CD4-positive, alpha-beta T cell (primary cell): ENCODE measurements around the gene RNF220. TPM values are rescaled to one million over a fixed set of nuclear protein-coding genes. Genes with fewer than 3 reads are reported as not detected.
A peak's percentile ranks its signal among the peaks of the same experiment; 100 is the strongest.

Source experiments
- ATAC-seq: fragments of 200-7000 bp; cut with Tn5 transposase; one replicate; pipeline ENCODE4 v1.10.0; 2022; ENCODE audit warnings: mild to moderate bottlenecking; ENCODE audit not compliant: poor library complexity
- CTCF ChIA-PET: fragments of 350-600 bp; sonication (Branson Sonifier 250); formaldehyde crosslinking; loops from one replicate; lab custom pipeline; 2021; ENCODE audit warnings: antibody characterized with exemption, inconsistent platforms; lab: Charles Lee
- POLR2A ChIA-PET: fragments of 350-600 bp; sonication (Branson Sonifier 250); formaldehyde crosslinking; loops from one replicate; lab custom pipeline; 2021; ENCODE audit warnings: antibody characterized with exemption, inconsistent platforms; lab: Charles Lee
- DNase-seq, 14 experiments: peaks; one replicate each; pipeline ENCODE4 v3.0.0-alpha.2; 2013 to 2020; ENCODE audit warnings: mixed read lengths in 2 of 14
- H3K27ac ChIP-seq, 2 donors: one replicate each; pipeline versions ENCODE4 v1.5.1 to v1.7.0; 2013; ENCODE audit warnings: low read length in 2 of 2, low read depth in 1 of 2, mild to moderate bottlenecking in 1 of 2
- H3K27me3 ChIP-seq, 2 experiments: 1 replicate in 1 of 2; 2 replicates in 1 of 2; pipeline versions ENCODE4 v1.6.1 to v1.7.0; 2013; ENCODE audit warnings: low read length in 2 of 2, control low read depth in 1 of 2, mild to moderate bottlenecking in 1 of 2, moderate library complexity in 1 of 2; ENCODE audit not compliant: insufficient read depth in 2 of 2, control insufficient read depth in 1 of 2
- H3K36me3 ChIP-seq: one replicate; pipeline ENCODE4 v1.6.1; 2013; ENCODE audit warnings: low read length, control low read depth; ENCODE audit not compliant: insufficient read depth
- H3K4me1 ChIP-seq: one replicate; pipeline ENCODE4 v1.6.1; 2013; ENCODE audit warnings: low read length, control low read depth; ENCODE audit not compliant: insufficient read depth
- H3K4me3 ChIP-seq: one replicate; pipeline ENCODE4 v1.5.1; 2013; ENCODE audit warnings: mild to moderate bottlenecking, low read length, moderate library complexity
- H3K9me3 ChIP-seq, 2 experiments: 1 replicate in 1 of 2; 2 replicates in 1 of 2; pipeline versions ENCODE4 v1.6.1 to v1.7.0; 2013; ENCODE audit warnings: low read length in 2 of 2, mild to moderate bottlenecking in 2 of 2, control low read depth in 1 of 2, moderate library complexity in 1 of 2; ENCODE audit not compliant: control insufficient read depth in 1 of 2, insufficient read depth in 1 of 2
- H3K27ac Mint-ChIP-seq: one replicate; pipeline ENCODE4 v1.8.0; 2020; ENCODE audit warnings: mixed read lengths
- H3K27me3 Mint-ChIP-seq: one replicate; pipeline ENCODE4 v1.8.0; 2021; ENCODE audit warnings: mixed read lengths
- H3K36me3 Mint-ChIP-seq: one replicate; pipeline ENCODE4 v1.8.0; 2021; ENCODE audit warnings: low read depth, mixed read lengths
- H3K4me1 Mint-ChIP-seq: one replicate; pipeline ENCODE4 v1.8.0; 2021; ENCODE audit warnings: low read depth, mixed read lengths
- H3K4me3 Mint-ChIP-seq: one replicate; pipeline ENCODE4 v1.8.0; 2020; ENCODE audit warnings: mild to moderate bottlenecking, mixed read lengths
- H3K9me3 Mint-ChIP-seq: one replicate; pipeline ENCODE4 v1.8.0; 2020; ENCODE audit warnings: mixed read lengths
- CTCF ChIP-seq: fragments of 200-600 bp; IDR thresholded peaks from one replicate; pipeline ENCODE4 v1.8.0; 2022; ENCODE audit warnings: antibody characterized with exemption, mild to moderate bottlenecking
- intact Hi-C, 2 experiments: fragments of 100-400 bp; cut with DNase I in 1 of 2; cut with micrococcal nuclease in 1 of 2; formaldehyde crosslinking; loops; one replicate each; pipeline versions ENCODE4 v1.15.1 to v1.9.0; 2023 to 2025; cut with DNase I, micrococcal nuclease
- total RNA-seq, 174 experiments: library from RNA in 2 of 174; stranded (reverse) in 2 of 174; gene quantifications; one replicate each; pipeline ENCODE4 v1.2.3 and lab custom pipeline; 2021 to 2026

The RNF220 gene
- total RNA-seq, 2 experiments from 2014 or later, result 76.0 to 77.9 TPM

GRCh38 chr1:44625348-44625747, 220.3 kb downstream of the RNF220 start:
- Histone ChIP-seq H3K9me3 (no peaks in the 10 kb centered on the region), H3K27me3 (no peaks in the 10 kb centered on the region), H3K36me3 (no peaks in the 10 kb centered on the region), H3K4me3 (no peak overlapping the region), H3K4me1 (no peaks in the 10 kb centered on the region), H3K27ac (no peak overlapping the region)
- H3K27me3 Mint-ChIP-seq, result no peaks in the 10 kb centered on the region
- ChIA-PET POLR2A (no interaction called here), CTCF (no interaction called here)
- ATAC-seq (no peak), DNase-seq (no peak)
- H3K36me3 Mint-ChIP-seq, result no peaks in the 10 kb centered on the region
- no peak overlapping the region for H3K4me3 Mint-ChIP-seq
- intact Hi-C loops, result no loop called here
- TF ChIP-seq CTCF, result no peak
- H3K9me3 Mint-ChIP-seq, result no peaks in the 10 kb centered on the region
- peaks cover under 1% of the 10 kb centered on the region for H3K4me1 Mint-ChIP-seq
- no peak overlapping the region for H3K27ac Mint-ChIP-seq

GRCh38 chr1:44628962-44629756, 224.1 kb downstream of the RNF220 start:
- Histone ChIP-seq H3K9me3 (no peaks in the 10 kb centered on the region), H3K4me3 (no peak overlapping the region), H3K36me3 (peaks cover 18% of the 10 kb centered on the region), H3K4me1 (peaks cover 25% of the 10 kb centered on the region), H3K27ac (no peak overlapping the region), H3K27me3 (no peaks in the 10 kb centered on the region)
- ATAC-seq (no peak), DNase-seq (no peak)
- POLR2A ChIA-PET, result interaction anchor here (0.8 kb wide), 1 partner anchor 93 kb away, joined by 3 read pairs; no protein-coding TSS in a partner anchor
- Mint-ChIP-seq H3K4me1 (peaks cover 33% of the 10 kb centered on the region), H3K9me3 (no peaks in the 10 kb centered on the region), H3K36me3 (peaks cover 24% of the 10 kb centered on the region), H3K27ac (no peak overlapping the region), H3K4me3 (no peak overlapping the region), H3K27me3 (no peaks in the 10 kb centered on the region)
- intact Hi-C loops, result no loop called here
- TF ChIP-seq CTCF, result no peak
- CTCF ChIA-PET, result interaction anchor here (3.3 kb wide), 1 partner anchor 23 kb away, joined by 9 read pairs; no protein-coding TSS in a partner anchor

- no peaks in the 10 kb centered on the region for H3K27me3 Mint-ChIP-seq
- no peak for ATAC-seq
- CTCF ChIA-PET, result interaction anchor here (3.3 kb wide), 1 partner anchor 22 kb away, joined by 9 read pairs; no protein-coding TSS in a partner anchor
These were observed 225.1 kb downstream of the RNF220 start for GRCh38 chr1:44630116-44630515.

More at GRCh38 chr1:44630116-44630515, 225.1 kb downstream of the RNF220 start:
- intact Hi-C loops, result loop anchor here in 1 of 2 experiments (2.0 to 5.0 kb wide), 7 partner anchors 107 to 862 kb away; partner anchors contain the start of genes B4GALT2, DMAP1, KIF2C and MUTYH
- H3K4me3 Mint-ChIP-seq, result peak overlapping the region; percentile 92
- H3K36me3 ChIP-seq, result peaks cover 26% of the 10 kb centered on the region
- no peak for TF ChIP-seq CTCF
- POLR2A ChIA-PET, result interaction anchor here (2.6 to 3.7 kb wide), 2 partner anchors 21 to 67 kb away, joined by 10 to 27 read pairs; no protein-coding TSS in a partner anchor
- no peak overlapping the region for H3K27ac ChIP-seq
- H3K4me1 ChIP-seq, result peaks cover 27% of the 10 kb centered on the region
- no peak for DNase-seq
- H3K9me3 ChIP-seq, result no peaks in the 10 kb centered on the region
- H3K27ac Mint-ChIP-seq, result peak overlapping the region; percentile 98
- H3K9me3 Mint-ChIP-seq, result no peaks in the 10 kb centered on the region
- H3K36me3 Mint-ChIP-seq, result peaks cover 34% of the 10 kb centered on the region
- no peak overlapping the region for H3K4me3 ChIP-seq
- peaks cover 43% of the 10 kb centered on the region for H3K4me1 Mint-ChIP-seq
- no peaks in the 10 kb centered on the region for H3K27me3 ChIP-seq
